Cerebellar cortex (tissue), 1 donor: ENCODE results near the gene KLK7.
"Not testable (repeated sequence)": the region's sequence is repeated elsewhere in the genome, so short reads cannot be mapped to it uniquely, and the experiment has no call there.

Experiments
- DNase-seq: peaks from one replicate; pipeline ENCODE4 v3.0.0-alpha.2; 2015; ENCODE audit warnings: low spot score

The KLK7 gene

GRCh38 chr19:51010066-51010795, 26.5 kb upstream of the KLK7 start:
- DNase-seq, result no peak

- no peak for DNase-seq
Measured at GRCh38 chr19:51009061-51009891, 25.6 kb upstream of the KLK7 start.

DNA sequence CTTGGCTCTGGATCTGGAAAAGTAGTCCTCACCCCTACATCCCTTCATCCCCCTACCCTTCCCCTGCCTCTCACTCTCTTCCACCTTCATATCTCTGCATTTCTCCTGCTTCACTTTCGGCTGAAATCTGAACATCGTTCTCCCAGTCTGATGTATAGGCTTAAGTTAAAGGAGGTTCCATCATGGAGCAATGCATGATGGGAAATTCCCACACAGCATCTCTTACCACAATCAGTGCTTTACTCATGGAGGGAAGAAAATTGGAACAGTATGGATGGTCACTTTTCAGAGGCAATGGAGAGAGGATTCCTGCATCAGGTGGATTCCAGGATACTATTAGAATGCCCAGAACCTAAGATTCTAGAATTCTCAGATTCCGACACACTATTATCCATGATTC, 23.8 kb upstream of the KLK7 start:
- no peak for DNase-seq

- no peak for DNase-seq
Measured at GRCh38 chr19:51006406-51006805, 22.7 kb upstream of the KLK7 start.

DNA sequence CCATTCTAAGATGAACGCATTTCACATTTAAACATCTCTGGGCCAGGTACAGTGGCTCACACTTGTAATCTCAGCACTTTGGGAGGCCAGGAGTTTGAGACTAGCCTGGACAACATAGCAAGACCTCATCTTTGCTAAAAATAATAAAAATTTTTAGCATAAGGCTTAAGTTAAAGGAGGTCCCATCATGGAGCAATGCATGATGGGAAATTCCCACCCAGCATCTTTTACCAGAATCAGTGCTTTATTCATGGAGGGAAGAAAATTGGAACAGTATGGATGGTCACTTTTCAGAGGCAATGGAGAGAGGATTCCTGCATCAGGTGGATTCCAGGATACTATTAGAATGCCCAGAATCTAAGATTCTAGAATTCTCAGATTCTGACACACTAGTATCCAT, 21.5 kb upstream of the KLK7 start:
- DNase-seq, result no peak

DNA sequence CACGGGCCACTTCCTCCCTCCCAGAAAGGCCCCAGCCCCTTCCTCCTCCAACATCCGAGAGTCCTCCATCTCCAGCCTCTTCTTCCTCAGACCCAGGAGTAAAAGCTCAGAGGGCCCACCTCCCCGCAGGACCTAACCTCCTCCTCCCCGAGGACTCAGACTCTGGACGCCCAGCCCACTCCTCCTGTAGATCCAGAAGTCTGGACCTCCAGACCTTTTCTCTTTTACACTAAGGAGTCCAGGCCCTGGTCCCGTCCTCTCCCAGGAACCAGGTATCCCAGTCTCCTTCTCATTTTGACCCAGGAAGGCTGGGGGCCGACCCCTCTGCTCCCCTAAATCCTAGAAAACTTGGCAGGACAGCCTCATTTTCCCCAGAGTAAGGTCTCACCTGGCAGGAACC, 19.6 kb upstream of the KLK7 start:
- DNase-seq, result no peak

DNA sequence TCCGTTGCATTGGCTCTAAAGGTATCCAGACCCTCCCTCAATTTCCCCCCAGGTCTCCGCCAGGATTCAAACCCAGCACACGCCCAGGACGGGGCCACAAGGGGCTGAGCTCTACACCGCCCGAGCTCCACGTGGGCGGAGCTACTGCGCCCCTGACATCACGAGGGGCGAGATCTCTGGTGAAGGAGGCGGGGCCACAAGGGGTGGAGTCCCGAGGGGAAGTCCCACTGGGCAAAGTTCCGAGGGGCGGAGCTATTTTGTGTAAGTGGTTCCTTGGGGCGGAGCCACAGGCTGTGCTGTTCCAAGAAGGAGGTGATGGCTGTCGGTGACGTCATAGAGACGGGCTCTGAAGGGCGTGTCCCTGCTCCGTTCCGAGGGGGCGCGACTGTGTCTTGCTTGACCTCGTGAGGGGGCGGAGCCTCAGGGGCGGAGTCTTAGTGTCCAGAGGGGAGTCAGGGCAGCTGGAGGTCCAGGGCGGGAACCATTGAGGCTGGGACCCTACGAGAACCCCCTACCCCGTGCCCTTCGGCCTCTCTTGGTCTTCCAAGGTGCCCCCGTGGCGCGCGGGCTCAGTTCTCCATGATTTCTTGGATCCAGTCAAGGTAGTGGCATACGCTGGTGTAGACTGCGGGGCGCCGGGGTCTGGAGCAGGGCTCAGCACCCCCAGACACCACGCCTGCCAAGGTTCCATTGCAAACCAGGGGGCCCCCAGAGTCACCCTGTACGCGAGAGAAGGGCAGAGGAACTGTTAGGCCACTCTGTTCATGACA, 19.0 kb upstream of the KLK7 start:
- DNase-seq, result no peak

- DNase-seq, result no peak
Measured at GRCh38 chr19:51002089-51002532, 18.4 kb upstream of the KLK7 start.

DNA sequence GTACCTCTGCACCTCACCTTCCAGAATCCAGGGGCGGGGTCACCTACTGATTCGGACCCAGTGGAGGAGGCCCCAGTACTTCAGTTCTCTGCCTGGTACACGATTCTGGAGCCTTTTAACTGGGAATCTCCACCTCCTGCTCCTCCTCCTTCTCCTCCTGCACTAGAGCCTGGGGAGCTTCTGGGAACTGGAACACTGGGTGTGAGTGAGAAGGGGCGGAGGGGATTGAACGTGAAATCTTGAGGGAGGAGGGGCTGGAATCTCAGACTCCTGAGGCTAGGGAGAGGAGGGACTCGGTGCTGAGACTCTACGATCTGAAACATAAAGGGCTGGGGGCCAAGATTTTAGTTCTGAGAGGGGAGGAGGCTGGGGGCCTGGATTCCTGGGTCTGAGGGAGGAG, 17.8 kb upstream of the KLK7 start, which contains the start of gene KLK8:
TSS of gene KLK8 (minus strand) at position 90 of the 400 bp plus-strand sequence. CDS start 437 bp downstream, outside the sequence.
- DNase-seq, result no peak

DNA sequence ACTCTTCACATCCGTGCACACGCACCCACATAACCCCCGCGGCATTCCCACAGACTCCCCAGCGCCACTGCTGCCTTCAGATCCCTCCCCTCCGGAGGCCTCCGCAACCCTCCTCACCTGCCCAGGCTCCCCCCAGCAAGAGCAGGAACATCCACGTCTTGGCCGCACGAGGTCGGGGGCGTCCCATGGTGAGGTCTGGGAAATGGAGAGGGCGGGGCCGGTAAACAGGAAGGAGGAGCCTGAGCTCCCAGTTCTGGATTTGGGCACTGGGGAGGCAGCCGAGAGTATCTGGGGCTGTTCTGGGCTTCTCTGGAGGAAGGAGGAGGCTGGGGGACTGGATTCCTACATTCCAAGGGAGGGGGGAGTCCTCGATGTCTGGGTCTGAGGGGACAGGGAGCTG, 17.3 kb upstream of the KLK7 start:
- DNase-seq, result no peak

GRCh38 chr19:51000426-51000825, 16.7 kb upstream of the KLK7 start:
- no peak for DNase-seq

- DNase-seq, result no peak
Measured at GRCh38 chr19:50998686-50999085, 15.0 kb upstream of the KLK7 start.

DNA sequence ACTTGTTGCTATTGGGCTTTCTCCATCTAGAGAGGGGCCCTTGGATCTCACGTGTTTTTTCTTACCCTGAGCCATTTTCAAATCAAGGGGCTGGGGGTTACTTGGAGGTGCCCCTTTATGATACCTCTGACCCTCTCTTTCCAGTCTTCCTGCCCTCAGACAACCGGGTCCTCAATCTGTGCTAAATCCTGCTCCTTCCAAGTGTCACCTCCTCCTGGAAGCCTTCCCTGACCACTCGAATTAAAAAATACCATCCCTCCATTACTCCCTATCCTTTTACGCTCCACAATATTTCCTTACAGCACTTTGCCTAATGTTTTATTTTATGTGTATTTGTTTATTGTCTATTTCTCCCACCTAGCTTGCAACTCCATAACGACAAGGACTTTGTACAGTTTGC, 14.3 kb upstream of the KLK7 start:
- no peak for DNase-seq

DNA sequence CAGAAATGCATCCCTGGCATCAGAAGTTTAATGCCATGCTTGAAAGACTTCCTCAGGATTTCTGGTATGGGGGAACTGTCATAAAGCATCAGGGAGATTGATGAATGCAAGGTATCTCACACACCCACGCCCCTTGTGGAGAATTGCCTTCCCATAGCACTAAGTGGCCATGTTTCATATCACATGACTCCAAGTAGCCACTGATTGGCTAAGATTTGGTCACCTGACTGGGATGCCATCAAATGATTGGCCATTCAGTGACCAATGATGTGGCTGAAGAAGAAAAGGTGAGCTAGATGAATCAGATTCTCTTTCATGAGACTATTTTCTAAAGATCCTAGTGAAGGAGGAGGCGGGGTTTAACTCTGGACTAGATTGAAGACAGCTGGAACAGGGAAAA, 10.4 kb upstream of the KLK7 start:
- no peak for DNase-seq

GRCh38 chr19:50992666-50993035, 8.9 kb upstream of the KLK7 start:
- DNase-seq, result no peak

DNA sequence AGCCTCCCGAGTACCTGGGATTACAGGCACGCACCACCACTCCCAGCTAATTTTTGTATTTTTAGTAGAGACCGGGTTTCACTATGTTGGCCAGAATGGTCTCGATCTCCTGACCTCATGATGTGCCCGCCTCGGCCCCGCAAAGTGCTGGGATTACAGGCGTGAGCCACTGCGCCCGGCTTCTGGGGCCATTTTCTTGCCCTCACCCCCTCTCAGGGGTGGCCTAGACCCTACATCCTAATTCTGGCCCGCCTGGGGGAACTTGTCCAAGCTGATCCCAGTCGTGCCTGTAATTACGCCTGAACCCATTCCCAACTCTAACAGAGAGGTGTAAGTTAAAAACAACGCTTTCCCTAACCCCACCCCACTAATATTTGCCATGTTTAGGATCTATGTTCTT, 699 bp upstream of the KLK7 start:
- not testable (repeated sequence) for DNase-seq

DNA sequence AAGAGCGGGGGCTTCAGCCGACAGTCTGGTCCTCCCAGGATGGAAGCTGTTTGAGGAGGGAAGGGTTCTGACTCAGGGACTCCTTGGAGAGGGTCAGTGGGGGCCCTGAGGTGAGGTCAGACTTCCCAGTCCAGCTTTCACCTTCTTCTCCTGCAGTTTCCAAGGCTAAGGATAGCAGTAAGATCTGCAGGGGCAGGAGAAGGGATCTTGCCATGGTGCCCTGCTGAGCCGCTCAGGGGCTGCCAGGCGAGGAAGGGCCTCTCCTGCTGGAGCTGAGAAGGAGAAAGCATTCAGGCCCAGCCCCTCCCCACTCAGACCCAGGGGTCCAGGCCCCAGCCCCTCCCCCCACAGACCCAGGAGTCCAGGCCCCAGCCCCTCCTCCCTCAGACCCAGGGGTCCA, 1.5 kb downstream of the KLK7 start:
- no peak for DNase-seq

- DNase-seq, result no peak
Measured at GRCh38 chr19:50981587-50982146, 2.0 kb downstream of the KLK7 start.

DNA sequence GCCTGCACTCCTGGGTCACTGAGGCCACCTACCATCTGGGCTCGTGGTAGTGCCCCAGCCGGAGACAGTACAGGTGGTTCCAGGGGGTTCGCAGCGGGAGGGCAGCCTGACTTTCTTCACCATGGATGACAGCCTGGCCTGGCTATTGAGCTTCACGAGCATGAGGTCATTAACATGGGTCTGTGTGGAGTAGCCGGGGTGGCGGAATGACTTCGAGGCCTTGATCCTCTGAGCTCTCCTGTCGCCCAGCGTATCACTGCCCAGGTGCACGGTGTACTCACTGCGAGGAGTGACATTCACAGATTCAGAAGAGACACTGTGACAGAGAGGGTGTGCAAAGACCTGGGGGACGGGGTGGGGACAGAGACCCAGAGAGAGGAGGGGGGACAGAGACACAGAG, 3.5 kb downstream of the KLK7 start:
- DNase-seq, result no peak

GRCh38 chr19:50979758-50980157, 4.0 kb downstream of the KLK7 start:
- no peak for DNase-seq

DNA sequence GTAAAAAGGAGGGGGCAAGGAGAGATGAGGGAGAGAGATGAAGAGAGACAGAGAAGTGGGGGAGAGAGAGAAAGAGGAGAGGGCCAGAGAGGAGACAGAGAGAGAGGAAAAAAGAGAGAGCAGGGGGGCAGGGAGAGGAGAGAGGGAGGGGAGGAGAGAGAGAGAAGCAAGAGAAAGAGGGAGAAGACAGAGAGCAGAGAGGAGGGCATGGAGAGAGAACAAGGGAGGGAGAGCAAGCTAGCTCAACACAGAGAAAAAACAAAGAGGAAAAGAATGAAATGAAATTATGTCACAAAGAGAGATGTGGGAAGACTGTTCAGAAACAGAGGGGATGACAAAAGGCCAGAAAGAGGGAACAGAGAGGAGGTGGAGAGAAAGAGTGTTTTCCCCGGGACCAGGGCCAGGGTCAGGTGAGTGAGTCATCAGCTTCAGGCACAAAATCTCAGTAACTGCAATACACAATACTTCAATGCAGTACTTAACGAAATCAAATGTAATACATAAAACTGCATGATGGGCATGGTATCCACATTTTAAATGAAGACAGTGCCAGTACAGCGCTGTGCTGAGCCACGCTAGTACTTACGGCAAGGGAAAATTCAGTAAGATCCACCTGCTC, 4.8 kb downstream of the KLK7 start:
- DNase-seq, result no peak

- no peak for DNase-seq
Measured at GRCh38 chr19:50977626-50978025, 6.1 kb downstream of the KLK7 start.
